Gastrocnemius medialis (tissue), 4 donors: ENCODE measurements around the gene SMIM23. TPM values are rescaled to one million over a fixed set of nuclear protein-coding genes. Genes with fewer than 3 reads are reported as not detected.

Experiments
- ATAC-seq, 2 donors: fragments of 150-250 bp; one replicate each; pipeline ENCODE4 v1.9.1; 2016
- DNase-seq, 2 donors: peaks; one replicate each; pipeline ENCODE4 v3.0.0-alpha.2; 2019
- H3K27ac ChIP-seq, 4 donors: fragments of 200-600 bp; sonication (generic); 1 replicate in 1 of 4; 2 replicates in 3 of 4; pipeline ENCODE4 v1.5.1; 2016 to 2018; ENCODE audit warnings: mild to moderate bottlenecking in 2 of 4, moderate library complexity in 1 of 4
- H3K27me3 ChIP-seq, 3 donors: fragments of 200-600 bp; sonication (generic) in 2 of 3; 1 replicate in 1 of 3; 2 replicates in 2 of 3; pipeline versions ENCODE4 v1.5.1 to v1.6.0; 2016 to 2019; ENCODE audit warnings: mild to moderate bottlenecking in 1 of 3, moderate library complexity in 1 of 3
- H3K36me3 ChIP-seq, 2 donors: fragments of 200-600 bp; sonication (generic) in 1 of 2; one replicate each; pipeline ENCODE4 v1.5.1; 2017 to 2018
- H3K4me1 ChIP-seq, 2 donors: fragments of 200-600 bp; sonication (generic) in 1 of 2; one replicate each; pipeline ENCODE4 v1.5.1; 2016 to 2017; ENCODE audit warnings: mild to moderate bottlenecking in 2 of 2
- H3K4me3 ChIP-seq, 4 donors: fragments of 200-600 bp; sonication (generic) in 3 of 4; 1 replicate in 1 of 4; 2 replicates in 3 of 4; pipeline ENCODE4 v1.5.1; 2016 to 2019; ENCODE audit warnings: mild to moderate bottlenecking in 2 of 4
- H3K9me3 ChIP-seq, 3 donors: fragments of 200-600 bp; sonication (generic) in 2 of 3; 1 replicate in 1 of 3; 2 replicates in 2 of 3; pipeline ENCODE4 v1.5.1; 2016 to 2019
- CTCF ChIP-seq, 5 experiments: fragments of 450-650 bp in 3 of 5; fragments of 200-600 bp in 2 of 5; sonication (generic) in 2 of 5; IDR thresholded peaks in 4 of 5; conservative IDR thresholded peaks in 1 of 5; 1 replicate in 4 of 5; 2 replicates in 1 of 5; pipeline ENCODE4 v1.5.1; 2016 to 2019; ENCODE audit warnings: antibody characterized with exemption in 5 of 5, mild to moderate bottlenecking in 3 of 5, moderate library complexity in 3 of 5
- POLR2A ChIP-seq, 2 donors: fragments of 450-650 bp; IDR thresholded peaks; one replicate each; pipeline ENCODE4 v1.6.1; 2017; ENCODE audit warnings: antibody characterized with exemption in 2 of 2, mild to moderate bottlenecking in 2 of 2, moderate library complexity in 2 of 2
- in situ Hi-C, 4 donors: fragments of 200-750 bp; cut with MboI; loops; one replicate each; pipeline versions ENCODE4 v1.15.0 to v1.8.0; 2017; ENCODE audit warnings: low sequenced_read_pairs in 4 of 4
- intact Hi-C: fragments of 100-400 bp; cut with DNase I; formaldehyde crosslinking; loops from one replicate; pipeline ENCODE4 v1.15.1; 2023; ENCODE audit warnings: low total_unique reads
- total RNA-seq, 4 donors: library from RNA; depleted of rRNA; stranded (reverse); fragments of >200 nt; gene quantifications; one replicate each; pipeline versions ENCODE4 v1.1.0 to v1.2.3, GENCODE V29; 2016

Gene SMIM23
- total RNA-seq, 4 donors from 2014 or later: not detected

- Histone ChIP-seq H3K4me1 (no peaks in the 10 kb centered on the region), H3K27ac (no peak overlapping the region), H3K27me3 (no peaks in the 10 kb centered on the region), H3K9me3 (no peaks in the 10 kb centered on the region), H3K36me3 (no peaks in the 10 kb centered on the region), H3K4me3 (no peak overlapping the region)
- ATAC-seq (no peak), DNase-seq (no peak)
- TF ChIP-seq POLR2A (IDR thresholded peaks at IDR 0.05): no peak
- TF ChIP-seq CTCF (IDR thresholded peaks at IDR 0.05 in 4 of 5, conservative IDR thresholded peaks at IDR 0.05 in 1 of 5): no peak
- intact Hi-C loops: no loop called here
- in situ Hi-C loops: no loop called here
Measured at GRCh38 chr5:171782332-171782966, 3.2 kb upstream of the SMIM23 start.

GRCh38 chr5:171783051-171783450 is 2.6 kb upstream of the SMIM23 start:
- no peak for ATAC-seq
- Histone ChIP-seq H3K27ac (no peak overlapping the region), H3K4me1 (no peaks in the 10 kb centered on the region), H3K36me3 (no peaks in the 10 kb centered on the region), H3K4me3 (no peak overlapping the region), H3K9me3 (no peaks in the 10 kb centered on the region), H3K27me3 (no peaks in the 10 kb centered on the region)
- TF ChIP-seq CTCF (IDR thresholded peaks at IDR 0.05 in 4 of 5, conservative IDR thresholded peaks at IDR 0.05 in 1 of 5) (no peak), POLR2A (IDR thresholded peaks at IDR 0.05) (no peak)
- intact Hi-C loops (no loop called here), in situ Hi-C loops (no loop called here)
- no peak for DNase-seq

- Histone ChIP-seq H3K36me3 (no peaks in the 10 kb centered on the region), H3K27ac (no peak overlapping the region), H3K4me3 (no peak overlapping the region), H3K9me3 (no peaks in the 10 kb centered on the region), H3K27me3 (no peaks in the 10 kb centered on the region), H3K4me1 (no peaks in the 10 kb centered on the region)
- ATAC-seq (no peak), DNase-seq (no peak)
- in situ Hi-C loops (no loop called here), intact Hi-C loops (no loop called here)
- no peak for TF ChIP-seq POLR2A (IDR thresholded peaks at IDR 0.05)
- TF ChIP-seq CTCF (IDR thresholded peaks at IDR 0.05 in 4 of 5, conservative IDR thresholded peaks at IDR 0.05 in 1 of 5): no peak
Measured at GRCh38 chr5:171789353-171789752, 3.7 kb downstream of the SMIM23 start.

- DNase-seq (no peak), ATAC-seq (no peak)
- no peaks in the 10 kb centered on the region for H3K36me3 ChIP-seq
- TF ChIP-seq CTCF (IDR thresholded peaks at IDR 0.05 in 4 of 5, conservative IDR thresholded peaks at IDR 0.05 in 1 of 5) (no peak), POLR2A (IDR thresholded peaks at IDR 0.05) (no peak)
- in situ Hi-C loops: no loop called here
- no peak overlapping the region for H3K4me3 ChIP-seq
- intact Hi-C loops: no loop called here
- H3K4me1 ChIP-seq: no peaks in the 10 kb centered on the region
- no peaks in the 10 kb centered on the region for H3K9me3 ChIP-seq
- H3K27ac ChIP-seq: no peak overlapping the region
- no peaks in the 10 kb centered on the region for H3K27me3 ChIP-seq
Measured at GRCh38 chr5:171790408-171790807, 4.8 kb downstream of the SMIM23 start.

GRCh38 chr5:171794470-171794960 is 8.9 kb downstream of the SMIM23 start:
- intact Hi-C loops: no loop called here
- ATAC-seq: no peak
- TF ChIP-seq CTCF (IDR thresholded peaks at IDR 0.05 in 4 of 5, conservative IDR thresholded peaks at IDR 0.05 in 1 of 5): no peak
- no peak for TF ChIP-seq POLR2A (IDR thresholded peaks at IDR 0.05)
- Histone ChIP-seq H3K27me3 (no peaks in the 10 kb centered on the region), H3K4me3 (no peak overlapping the region), H3K36me3 (no peaks in the 10 kb centered on the region), H3K27ac (no peak overlapping the region), H3K9me3 (no peaks in the 10 kb centered on the region), H3K4me1 (no peaks in the 10 kb centered on the region)
- DNase-seq: no peak
- in situ Hi-C loops: no loop called here
